Measurements from ENCODE around the gene PLSCR1. TPM values are rescaled to one million over a fixed set of nuclear protein-coding genes. Genes with fewer than 3 reads are reported as not detected.

Gene PLSCR1
- total and polyA plus RNA-seq, 2 of the 4 experiments (the other 2 are of a cell fraction) = 5.6 to 13.2 TPM

GRCh38 chr3:146517684-146518435, 26.5 kb downstream of the PLSCR1 start:
- DNase-seq (no peak), ATAC-seq (ENCODE audit: low read depth) (no peak)
- Histone ChIP-seq H3K18ac (ENCODE audit: low read depth, low read length) (no peak overlapping the region), H3K9ac (ENCODE audit: low read depth, low read length) (no peak overlapping the region), H2AK5ac (ENCODE audit: low read depth, low read length) (no peak overlapping the region), H4K8ac (ENCODE audit: low read depth in 2 of 2, low read length in 2 of 2) (no peak overlapping the region), H4K91ac (ENCODE audit: insufficient read depth, low read depth, low read length) (no peak overlapping the region), H2BK15ac (ENCODE audit: low read depth, low read length) (no peak overlapping the region), H3K27ac (ENCODE audit: insufficient read depth, low read length) (no peak overlapping the region), H3K56ac (ENCODE audit: extremely low read depth, insufficient read depth, low read length) (no peak overlapping the region), H3K4me3 (ENCODE audit: insufficient read depth, low read depth, low read length) (no peak overlapping the region), H3K79me1 (ENCODE audit: low read depth in 1 of 2, low read length in 2 of 2) (no peaks in the 10 kb centered on the region), H2AFZ (replicated peaks; ENCODE audit: low read length, poor library complexity) (no peak overlapping the region), H3K4ac (ENCODE audit: low read depth, low read length) (no peak overlapping the region), H2BK20ac (ENCODE audit: low read depth, low read length) (no peak overlapping the region), H2BK120ac (ENCODE audit: low read depth, low read length) (no peak overlapping the region), H3K9me1 (ENCODE audit: insufficient read depth, low read length) (no peaks in the 10 kb centered on the region), H2AK9ac (replicated peaks; ENCODE audit: low read depth, low read length, poor library complexity) (no peak overlapping the region), H3K23ac (ENCODE audit: low read depth, low read length) (no peak overlapping the region), H4K5ac (ENCODE audit: low read depth, low read length) (no peak overlapping the region), H3K4me1 (ENCODE audit: control insufficient read depth, insufficient read depth, low read length) (peaks cover 10% of the 10 kb centered on the region), H3K14ac (replicated peaks; ENCODE audit: low read depth, low read length) (no peak overlapping the region), H4K20me1 (ENCODE audit: insufficient read depth, low read length) (no peaks in the 10 kb centered on the region), H3K4me2 (ENCODE audit: low read depth, low read length) (no peak overlapping the region), H3K9me3 (ENCODE audit: control insufficient read depth, insufficient read depth, low read length) (no peaks in the 10 kb centered on the region), H3K27me3 (ENCODE audit: control insufficient read depth, insufficient read depth, low read length) (no peaks in the 10 kb centered on the region), H3K36me3 (ENCODE audit: control insufficient read depth, insufficient read depth, low read length) (peaks cover 8% of the 10 kb centered on the region), H2BK5ac (ENCODE audit: low read depth, low read length, poor library complexity, severe bottlenecking) (no peak overlapping the region)
- BruUV-seq (replicated peaks) = no TSS peak
- intact Hi-C loops (cut with micrococcal nuclease) = no loop called here
- CTCF ChIA-PET = no interaction called here
- POLR2A ChIA-PET (ENCODE audit: unreplicated experiment) = no interaction called here
- dilution Hi-C loops (cut with HindIII; ENCODE audit: low sequenced_read_pairs, unreplicated experiment) = no loop called here
- no CpG with 5 or more reads among the region's 4 CpGs for WGBS, 2 experiments (ENCODE audit: extremely low coverage in 2 of 2, insufficient read length in 1 of 2)
- in situ Hi-C loops (cut with MboI; ENCODE audit: low sequenced_read_pairs) = no loop called here
- TF ChIP-seq NFE2L2 (IDR thresholded peaks at IDR 0.05; ENCODE audit: low read depth, low read length) (no peak), CEBPB (IDR thresholded peaks at IDR 0.05; ENCODE audit: low read depth, low read length) (no peak), MXI1 (IDR thresholded peaks at IDR 0.05; ENCODE audit: borderline replicate concordance, low read depth, low read length) (no peak), CHD1 (IDR thresholded peaks at IDR 0.05; ENCODE audit: low read depth, low read length) (no peak), MAFK (IDR thresholded peaks at IDR 0.05; ENCODE audit: low read depth, low read length) (no peak), RCOR1 (IDR thresholded peaks at IDR 0.05; ENCODE audit: insufficient replicate concordance, low read length) (no peak), RAD21 (IDR thresholded peaks at IDR 0.05; ENCODE audit: low read length) (no peak), MAZ (IDR thresholded peaks at IDR 0.05; ENCODE audit: borderline replicate concordance, low read depth, low read length) (no peak), FOS (IDR thresholded peaks at IDR 0.05; ENCODE audit: low read depth, low read length) (no peak), POLR2A (IDR thresholded peaks at IDR 0.05; ENCODE audit: low read depth, low read length) (no peak), BHLHE40 (IDR thresholded peaks at IDR 0.05; ENCODE audit: low read depth, low read length) (no peak), SMC3 (IDR thresholded peaks at IDR 0.05; ENCODE audit: low read depth, low read length) (no peak), RFX5 (IDR thresholded peaks at IDR 0.05; ENCODE audit: low read depth, low read length) (no peak)
- TF ChIP-seq, protein P1, sequence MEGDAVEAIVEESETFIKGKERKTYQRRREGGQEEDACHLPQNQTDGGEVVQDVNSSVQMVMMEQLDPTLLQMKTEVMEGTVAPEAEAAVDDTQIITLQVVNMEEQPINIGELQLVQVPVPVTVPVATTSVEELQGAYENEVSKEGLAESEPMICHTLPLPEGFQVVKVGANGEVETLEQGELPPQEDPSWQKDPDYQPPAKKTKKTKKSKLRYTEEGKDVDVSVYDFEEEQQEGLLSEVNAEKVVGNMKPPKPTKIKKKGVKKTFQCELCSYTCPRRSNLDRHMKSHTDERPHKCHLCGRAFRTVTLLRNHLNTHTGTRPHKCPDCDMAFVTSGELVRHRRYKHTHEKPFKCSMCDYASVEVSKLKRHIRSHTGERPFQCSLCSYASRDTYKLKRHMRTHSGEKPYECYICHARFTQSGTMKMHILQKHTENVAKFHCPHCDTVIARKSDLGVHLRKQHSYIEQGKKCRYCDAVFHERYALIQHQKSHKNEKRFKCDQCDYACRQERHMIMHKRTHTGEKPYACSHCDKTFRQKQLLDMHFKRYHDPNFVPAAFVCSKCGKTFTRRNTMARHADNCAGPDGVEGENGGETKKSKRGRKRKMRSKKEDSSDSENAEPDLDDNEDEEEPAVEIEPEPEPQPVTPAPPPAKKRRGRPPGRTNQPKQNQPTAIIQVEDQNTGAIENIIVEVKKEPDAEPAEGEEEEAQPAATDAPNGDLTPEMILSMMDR (conservative IDR thresholded peaks at IDR 0.05; ENCODE audit: low read depth, low read length) = no peak
- TF ChIP-seq, protein P2, sequence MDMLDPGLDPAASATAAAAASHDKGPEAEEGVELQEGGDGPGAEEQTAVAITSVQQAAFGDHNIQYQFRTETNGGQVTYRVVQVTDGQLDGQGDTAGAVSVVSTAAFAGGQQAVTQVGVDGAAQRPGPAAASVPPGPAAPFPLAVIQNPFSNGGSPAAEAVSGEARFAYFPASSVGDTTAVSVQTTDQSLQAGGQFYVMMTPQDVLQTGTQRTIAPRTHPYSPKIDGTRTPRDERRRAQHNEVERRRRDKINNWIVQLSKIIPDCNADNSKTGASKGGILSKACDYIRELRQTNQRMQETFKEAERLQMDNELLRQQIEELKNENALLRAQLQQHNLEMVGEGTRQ (IDR thresholded peaks at IDR 0.05; ENCODE audit: low read depth, low read length) = no peak
- TF ChIP-seq, protein P3, sequence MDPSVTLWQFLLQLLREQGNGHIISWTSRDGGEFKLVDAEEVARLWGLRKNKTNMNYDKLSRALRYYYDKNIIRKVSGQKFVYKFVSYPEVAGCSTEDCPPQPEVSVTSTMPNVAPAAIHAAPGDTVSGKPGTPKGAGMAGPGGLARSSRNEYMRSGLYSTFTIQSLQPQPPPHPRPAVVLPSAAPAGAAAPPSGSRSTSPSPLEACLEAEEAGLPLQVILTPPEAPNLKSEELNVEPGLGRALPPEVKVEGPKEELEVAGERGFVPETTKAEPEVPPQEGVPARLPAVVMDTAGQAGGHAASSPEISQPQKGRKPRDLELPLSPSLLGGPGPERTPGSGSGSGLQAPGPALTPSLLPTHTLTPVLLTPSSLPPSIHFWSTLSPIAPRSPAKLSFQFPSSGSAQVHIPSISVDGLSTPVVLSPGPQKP (IDR thresholded peaks at IDR 0.05; ENCODE audit: borderline replicate concordance, low read depth, low read length) = no peak

Measured in IMR-90 (cell line).